ENCODE measurements around the gene ADAMTSL5.

- TF ChIP-seq POLR2A (IDR thresholded peaks at IDR 0.05; ENCODE audit: low read length) (no peak), GATA1 (IDR thresholded peaks at IDR 0.05; ENCODE audit: low read depth, low read length) (no peak)
Observed at GRCh38 chr19:1503089-1503924, 9.5 kb downstream of the ADAMTSL5 start.
